T-cell (primary cell): ENCODE results near the gene USP28. TPM values are rescaled to one million over a fixed set of nuclear protein-coding genes. Genes with fewer than 3 reads are reported as not detected.

ENCODE experiments used
- ATAC-seq, 4 experiments: fragments of 200-7000 bp in 3 of 4; fragments of 150-1000 bp in 1 of 4; cut with Tn5 transposase; replicated peaks in 1 of 4; 1 replicate in 3 of 4; 2 replicates in 1 of 4; pipeline ENCODE4 v1.10.0; 2021; ENCODE audit warnings: moderate library complexity in 3 of 4, mild to moderate bottlenecking in 2 of 4, moderate number of reproducible peaks in 1 of 4
- CTCF ChIA-PET, 2 donors: fragments of 300-600 bp; sonication (Branson Sonifier 250); formaldehyde crosslinking; loops; one replicate each; lab custom pipeline; 2022; ENCODE audit warnings: antibody characterized with exemption in 2 of 2; lab: Charles Lee
- POLR2A ChIA-PET, 2 donors: fragments of 300-600 bp; sonication (Branson Sonifier 250); formaldehyde crosslinking; loops; one replicate each; lab custom pipeline; 2022; ENCODE audit warnings: antibody characterized with exemption in 2 of 2; lab: Charles Lee
- DNase-seq, 35 experiments: peaks; one replicate each; pipeline versions ENCODE4 v3.0.0 to v3.0.0-alpha.2; 2013 to 2023
- H3K27ac ChIP-seq: one replicate; pipeline ENCODE4 v1.5.1; 2013; ENCODE audit warnings: low read length
- H3K27me3 ChIP-seq, 2 experiments: replicated peaks in 1 of 2; 1 replicate in 1 of 2; 2 replicates in 1 of 2; pipeline versions ENCODE4 v1.6.1 to v1.7.0; 2013; ENCODE audit warnings: low read length in 1 of 2, mixed read lengths in 1 of 2; ENCODE audit not compliant: control insufficient read depth in 2 of 2, insufficient read depth in 2 of 2; ENCODE audit errors: extremely low read depth in 1 of 2
- H3K36me3 ChIP-seq, 2 donors: 1 replicate in 1 of 2; 2 replicates in 1 of 2; pipeline versions ENCODE4 v1.6.1 to v1.7.0; 2013; ENCODE audit warnings: low read length in 1 of 2; ENCODE audit not compliant: control insufficient read depth in 2 of 2, insufficient read depth in 1 of 2; ENCODE audit errors: extremely low read depth in 1 of 2
- H3K4me1 ChIP-seq, 2 experiments: 1 replicate in 1 of 2; 2 replicates in 1 of 2; pipeline versions ENCODE4 v1.6.1 to v1.7.0; 2013; ENCODE audit warnings: low read length in 2 of 2, mixed read lengths in 1 of 2; ENCODE audit not compliant: insufficient read depth in 2 of 2, control insufficient read depth in 1 of 2; ENCODE audit errors: extremely low read depth in 1 of 2
- H3K4me3 ChIP-seq, 2 donors: 1 replicate in 1 of 2; 2 replicates in 1 of 2; pipeline versions ENCODE4 v1.5.1 to v1.7.0; 2013; ENCODE audit warnings: mild to moderate bottlenecking in 2 of 2, low read length in 1 of 2, moderate library complexity in 1 of 2; ENCODE audit not compliant: control insufficient read depth in 1 of 2; ENCODE audit errors: extremely low read depth in 1 of 2
- H3K9me3 ChIP-seq: 2 replicates; pipeline ENCODE4 v1.7.0; 2013
- H3K27ac Mint-ChIP-seq, 2 donors: one replicate each; pipeline ENCODE4 v1.8.0; 2020 to 2021; ENCODE audit warnings: mild to moderate bottlenecking in 2 of 2, mixed read lengths in 2 of 2
- H3K27me3 Mint-ChIP-seq, 2 donors: one replicate each; pipeline ENCODE4 v1.8.0; 2021 to 2022; ENCODE audit warnings: mixed read lengths in 2 of 2
- H3K36me3 Mint-ChIP-seq: one replicate; pipeline ENCODE4 v1.8.0; 2021; ENCODE audit warnings: mixed read lengths
- H3K4me1 Mint-ChIP-seq, 3 donors: one replicate each; pipeline ENCODE4 v1.8.0; 2020 to 2022; ENCODE audit warnings: mixed read lengths in 3 of 3, mild to moderate bottlenecking in 1 of 3
- H3K4me3 Mint-ChIP-seq, 3 donors: one replicate each; pipeline ENCODE4 v1.8.0; 2020 to 2022; ENCODE audit warnings: mild to moderate bottlenecking in 3 of 3, mixed read lengths in 3 of 3, moderate library complexity in 3 of 3
- H3K9me3 Mint-ChIP-seq, 3 donors: one replicate each; pipeline ENCODE4 v1.8.0; 2020 to 2022; ENCODE audit warnings: mixed read lengths in 3 of 3
- WGBS: methylation state at CpG from one replicate; pipeline ENCODE4 v1.1.5; 2013; ENCODE audit warnings: missing lambda C conversion rate; ENCODE audit not compliant: insufficient coverage; 5-methylcytosine and 5-hydroxymethylcytosine counted together
- total RNA-seq, 35 experiments: library from RNA in 6 of 35; stranded (reverse) in 6 of 35; fragments of 120-200 nt in 1 of 35; gene quantifications; one replicate each; pipeline versions ENCODE4 v1.2.1 to v1.2.4 and lab custom pipeline; 2013 to 2026

The USP28 gene
- total RNA-seq, 5 donors from 2014 or later (not counting 1 experiment from before 2014, with no cell fraction given) = 16.8 to 28.5 (median 22.9) TPM

DNA sequence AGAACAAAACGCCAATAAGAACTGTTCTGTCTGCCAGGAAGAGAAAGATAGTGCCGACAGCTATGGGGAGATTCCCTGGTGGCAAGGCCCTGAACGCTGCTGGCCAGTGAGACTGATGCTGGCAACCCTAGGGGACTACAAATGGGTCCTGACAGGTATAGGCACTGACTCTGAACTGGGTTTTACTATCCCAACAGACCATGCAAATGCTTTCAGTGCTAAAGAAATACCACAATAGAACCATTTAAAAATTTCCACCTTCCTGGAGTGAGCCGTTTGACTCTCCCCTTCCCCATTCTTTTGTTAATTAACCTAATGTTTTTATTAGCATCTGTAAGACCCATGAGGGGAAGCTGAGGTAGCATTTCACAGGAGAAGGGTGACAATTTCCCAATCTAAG, 25.7 kb downstream of the USP28 start:
- POLR2A ChIA-PET = no interaction called here
- no peaks in the 10 kb centered on the region for H3K27me3 Mint-ChIP-seq
- DNase-seq (no peak), ATAC-seq (no peak)
- no peak overlapping the region for H3K4me3 Mint-ChIP-seq
- H3K9me3 Mint-ChIP-seq = no peaks in the 10 kb centered on the region
- Histone ChIP-seq H3K9me3 (no peaks in the 10 kb centered on the region), H3K27me3 (no peaks in the 10 kb centered on the region), H3K36me3 (peaks cover 3 to 42% of the 10 kb centered on the region in 2 donors), H3K4me3 (no peak overlapping the region), H3K27ac (no peak overlapping the region), H3K4me1 (no peaks in the 10 kb centered on the region)
- no CpG with 5 or more reads among the region's 4 CpGs for WGBS
- H3K36me3 Mint-ChIP-seq = peaks cover 59% of the 10 kb centered on the region
- no peak overlapping the region for H3K27ac Mint-ChIP-seq
- CTCF ChIA-PET = no interaction called here
- peaks cover 0 to 4% (median 0%) of the 10 kb centered on the region in 3 donors for H3K4me1 Mint-ChIP-seq

DNA sequence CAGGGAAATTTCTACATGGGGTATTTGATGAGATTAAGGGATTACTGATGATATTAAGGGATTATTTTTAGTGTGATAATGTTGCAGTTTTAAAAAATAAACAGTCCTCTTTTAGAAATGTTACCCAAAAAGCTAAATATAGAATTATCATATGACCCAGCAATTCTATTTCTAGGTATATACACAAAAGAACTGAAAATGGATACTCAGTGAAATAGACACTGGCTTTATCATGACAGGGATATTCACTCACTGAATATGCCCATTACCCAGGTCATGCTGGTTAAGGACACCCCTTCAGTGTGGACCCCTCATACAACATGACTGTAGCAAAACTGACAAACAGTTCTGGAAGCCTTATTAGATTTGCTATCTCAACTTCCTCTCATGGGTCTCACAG, 27.8 kb downstream of the USP28 start:
- no peaks in the 10 kb centered on the region for H3K4me1 ChIP-seq
- Mint-ChIP-seq H3K36me3 (peaks cover 62% of the 10 kb centered on the region), H3K4me3 (no peak overlapping the region), H3K4me1 (peaks cover 0 to 4% (median 0%) of the 10 kb centered on the region in 3 donors), H3K27me3 (no peaks in the 10 kb centered on the region), H3K9me3 (no peaks in the 10 kb centered on the region), H3K27ac (no peak overlapping the region)
- no peak overlapping the region for H3K27ac ChIP-seq
- ATAC-seq = no peak
- no peak for DNase-seq
- ChIA-PET POLR2A (no interaction called here), CTCF (no interaction called here)
- H3K9me3 ChIP-seq = no peaks in the 10 kb centered on the region
- H3K36me3 ChIP-seq = peaks cover 3 to 40% of the 10 kb centered on the region in 2 donors
- no peak overlapping the region for H3K4me3 ChIP-seq
- no peaks in the 10 kb centered on the region for H3K27me3 ChIP-seq

DNA sequence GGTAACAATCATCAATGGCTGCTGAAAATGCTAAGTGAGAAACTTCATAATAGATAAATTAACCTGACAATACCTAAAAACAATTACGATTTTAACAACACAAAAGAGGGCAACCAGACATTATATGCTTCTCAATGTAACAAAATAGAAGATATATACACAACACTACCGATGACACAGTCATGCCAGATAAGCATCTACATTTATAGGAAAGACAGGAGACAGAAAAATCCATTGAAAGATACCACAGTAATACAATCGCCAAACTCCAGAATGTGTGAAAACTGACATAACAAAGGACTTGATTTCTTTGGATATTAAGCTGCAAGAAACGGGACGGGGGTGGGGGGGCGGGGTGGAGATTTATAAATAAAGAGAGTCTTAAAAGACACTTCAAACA, 28.3 kb downstream of the USP28 start:
- ChIA-PET CTCF (no interaction called here), POLR2A (no interaction called here)
- Histone ChIP-seq H3K36me3 (peaks cover 3 to 36% of the 10 kb centered on the region in 2 donors), H3K4me3 (no peak overlapping the region), H3K9me3 (no peaks in the 10 kb centered on the region), H3K4me1 (no peaks in the 10 kb centered on the region), H3K27me3 (no peaks in the 10 kb centered on the region), H3K27ac (no peak overlapping the region)
- no peaks in the 10 kb centered on the region for H3K27me3 Mint-ChIP-seq
- no peak overlapping the region for H3K27ac Mint-ChIP-seq
- no peak for DNase-seq
- H3K9me3 Mint-ChIP-seq = no peaks in the 10 kb centered on the region
- no peak for ATAC-seq
- H3K4me1 Mint-ChIP-seq = peaks cover 0 to 4% (median 0%) of the 10 kb centered on the region in 3 donors
- WGBS = no CpG with 5 or more reads among the region's 6 CpGs
- peaks cover 57% of the 10 kb centered on the region for H3K36me3 Mint-ChIP-seq
- no peak overlapping the region for H3K4me3 Mint-ChIP-seq

DNA sequence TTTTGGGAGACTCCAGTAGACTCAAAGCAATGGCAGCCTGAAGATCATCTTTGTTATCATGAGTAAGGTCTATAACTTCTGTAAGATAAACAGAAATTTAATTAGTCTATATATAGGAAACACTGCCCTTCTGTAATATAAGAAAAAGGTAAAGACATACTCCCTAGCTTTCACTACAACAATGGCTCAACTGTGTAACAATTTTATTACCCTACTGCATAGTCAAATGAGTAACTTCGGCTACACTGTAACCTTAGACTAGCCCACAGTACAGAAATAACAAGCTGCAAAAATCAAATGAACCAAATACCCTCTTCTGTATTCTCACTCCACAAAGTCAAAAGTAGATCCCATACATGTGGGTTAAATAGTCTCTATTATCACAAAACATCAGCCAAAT, 33.7 kb downstream of the USP28 start:
- H3K27ac ChIP-seq = no peak overlapping the region
- H3K9me3 ChIP-seq = no peaks in the 10 kb centered on the region
- H3K4me3 ChIP-seq = no peak overlapping the region
- ChIA-PET POLR2A (no interaction called here), CTCF (no interaction called here)
- 100% methylated on average over 1 of the region's 1 CpG for WGBS
- Mint-ChIP-seq H3K27ac (no peak overlapping the region), H3K4me3 (peak overlapping the region in 1 of 3 donors; percentile 25), H3K9me3 (no peaks in the 10 kb centered on the region), H3K36me3 (peaks cover 31% of the 10 kb centered on the region), H3K27me3 (no peaks in the 10 kb centered on the region), H3K4me1 (peaks cover 0 to 12% (median 5%) of the 10 kb centered on the region in 3 donors)
- H3K4me1 ChIP-seq = no peaks in the 10 kb centered on the region
- no peaks in the 10 kb centered on the region for H3K27me3 ChIP-seq
- ATAC-seq = no peak
- DNase-seq = no peak
- peaks cover 2 to 30% of the 10 kb centered on the region in 2 donors for H3K36me3 ChIP-seq

DNA sequence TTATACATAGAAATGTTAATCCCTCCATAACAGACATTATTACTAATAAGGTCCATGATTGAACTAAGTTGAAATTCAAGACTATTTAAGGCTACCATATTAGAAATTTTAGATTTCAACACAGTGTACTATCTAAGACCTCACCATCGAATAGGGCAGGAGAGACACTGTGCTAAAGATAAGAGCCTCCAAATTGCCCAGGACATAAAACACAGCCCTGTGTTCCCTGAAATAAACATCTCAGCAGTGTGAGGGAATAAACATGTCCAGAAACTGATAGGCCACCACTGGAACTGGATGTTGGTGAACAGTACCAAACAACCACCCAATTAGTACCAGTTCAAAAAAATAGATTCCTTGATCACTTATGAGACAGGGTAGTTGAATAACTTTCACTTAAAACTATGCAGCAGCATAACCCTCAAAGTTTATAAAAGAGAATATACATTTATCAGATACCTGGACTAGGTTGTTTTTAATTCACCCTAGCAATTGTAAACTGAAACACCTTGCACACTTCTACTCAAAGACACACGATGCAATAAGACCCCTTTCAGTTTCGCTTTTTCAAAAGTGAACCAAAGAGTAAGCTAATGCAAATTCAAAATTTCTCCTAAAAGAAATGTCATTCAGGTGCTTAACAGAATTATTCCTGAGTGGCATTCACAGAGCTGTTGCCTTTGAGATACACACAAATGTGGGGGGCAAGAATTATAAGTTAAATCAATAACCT, 34.3 kb downstream of the USP28 start:
- H3K27me3 Mint-ChIP-seq = no peaks in the 10 kb centered on the region
- H3K27ac ChIP-seq = no peak overlapping the region
- H3K36me3 ChIP-seq = peaks cover 2 to 33% of the 10 kb centered on the region in 2 donors
- H3K27me3 ChIP-seq = no peaks in the 10 kb centered on the region
- POLR2A ChIA-PET = no interaction called here
- CTCF ChIA-PET = no interaction called here
- H3K4me1 ChIP-seq = no peaks in the 10 kb centered on the region
- WGBS = 79% methylated on average over 2 of the region's 3 CpGs
- no peaks in the 10 kb centered on the region for H3K9me3 Mint-ChIP-seq
- H3K4me1 Mint-ChIP-seq = peaks cover 0 to 12% (median 5%) of the 10 kb centered on the region in 3 donors
- H3K27ac Mint-ChIP-seq = no peak overlapping the region
- H3K36me3 Mint-ChIP-seq = peaks cover 28% of the 10 kb centered on the region
- ATAC-seq (no peak), DNase-seq (no peak)
- H3K9me3 ChIP-seq = no peaks in the 10 kb centered on the region
- H3K4me3 Mint-ChIP-seq = peak overlapping the region in 1 of 3 donors; percentile 25
- H3K4me3 ChIP-seq = no peak overlapping the region

DNA sequence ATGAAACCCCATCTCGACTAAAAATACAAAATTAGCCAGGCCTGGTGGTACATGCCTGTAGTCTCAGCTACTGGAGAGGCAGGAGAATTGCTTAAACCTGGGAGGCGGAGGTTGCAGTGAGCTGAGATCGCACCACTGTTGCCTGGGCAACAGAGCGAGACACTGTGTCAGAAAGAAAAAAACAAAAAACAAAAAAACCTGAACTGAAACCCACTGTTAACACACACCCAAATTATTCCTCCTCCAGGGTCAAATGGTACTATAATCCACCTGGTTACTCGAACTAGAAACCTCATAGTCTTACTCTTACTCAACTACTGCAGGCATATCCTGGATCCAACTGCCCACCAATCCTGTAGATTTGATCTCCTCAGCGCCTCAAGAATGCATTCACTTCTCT, 35.5 kb downstream of the USP28 start:
- ATAC-seq (no peak), DNase-seq (no peak)
- ChIA-PET CTCF (no interaction called here), POLR2A (no interaction called here)
- Histone ChIP-seq H3K36me3 (peaks cover 2 to 38% of the 10 kb centered on the region in 2 donors), H3K4me3 (no peak overlapping the region), H3K27me3 (no peaks in the 10 kb centered on the region), H3K4me1 (no peaks in the 10 kb centered on the region), H3K9me3 (no peaks in the 10 kb centered on the region), H3K27ac (no peak overlapping the region)
- WGBS = 87% methylated on average over 6 of the region's 6 CpGs
- peaks cover 29% of the 10 kb centered on the region for H3K36me3 Mint-ChIP-seq
- no peak overlapping the region for H3K27ac Mint-ChIP-seq
- no peak overlapping the region for H3K4me3 Mint-ChIP-seq
- no peaks in the 10 kb centered on the region for H3K9me3 Mint-ChIP-seq
- H3K27me3 Mint-ChIP-seq = no peaks in the 10 kb centered on the region
- H3K4me1 Mint-ChIP-seq = peaks cover 0 to 12% (median 5%) of the 10 kb centered on the region in 3 donors
